Ovary (tissue), 3 donors: Measurements from ENCODE around the gene FUBP3.

Experiments
- POLR2A ChIP-seq: fragments of 450-650 bp; IDR thresholded peaks from one replicate; pipeline ENCODE4 v1.6.1; 2017; ENCODE audit warnings: antibody characterized with exemption, mild to moderate bottlenecking, moderate library complexity
- TF ChIP-seq, protein P1 (sequence below), 3 donors: fragments of 450-650 bp in 2 of 3; fragments of 200-600 bp in 1 of 3; IDR thresholded peaks; one replicate each; pipeline versions ENCODE4 v1.5.1 to v1.8.0; 2016 to 2022; ENCODE audit warnings: antibody characterized with exemption in 3 of 3, mild to moderate bottlenecking in 1 of 3
- donor health status: DM: no; HTN: no; CAD: no.

DNA sequence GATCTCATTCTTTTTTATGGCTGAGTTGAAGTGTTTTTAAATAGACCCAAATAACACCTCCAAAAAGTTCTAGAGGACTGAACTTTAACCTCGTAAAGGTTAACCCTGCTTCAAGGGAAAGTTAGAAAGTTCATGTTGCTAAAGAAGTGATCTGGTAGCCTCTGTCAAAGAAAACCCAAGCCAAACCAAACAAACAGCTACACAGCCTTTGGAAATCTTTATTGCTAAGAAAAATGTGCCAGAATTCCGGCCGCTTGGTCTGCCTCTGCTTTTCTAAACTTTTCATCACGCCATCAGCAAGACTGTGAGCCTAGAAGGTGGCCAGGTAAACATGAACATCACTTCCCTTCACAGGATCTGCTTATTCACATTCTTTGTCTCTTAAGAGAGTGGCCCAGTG is 17.9 kb downstream of the FUBP3 start:
- TF ChIP-seq, protein P1, sequence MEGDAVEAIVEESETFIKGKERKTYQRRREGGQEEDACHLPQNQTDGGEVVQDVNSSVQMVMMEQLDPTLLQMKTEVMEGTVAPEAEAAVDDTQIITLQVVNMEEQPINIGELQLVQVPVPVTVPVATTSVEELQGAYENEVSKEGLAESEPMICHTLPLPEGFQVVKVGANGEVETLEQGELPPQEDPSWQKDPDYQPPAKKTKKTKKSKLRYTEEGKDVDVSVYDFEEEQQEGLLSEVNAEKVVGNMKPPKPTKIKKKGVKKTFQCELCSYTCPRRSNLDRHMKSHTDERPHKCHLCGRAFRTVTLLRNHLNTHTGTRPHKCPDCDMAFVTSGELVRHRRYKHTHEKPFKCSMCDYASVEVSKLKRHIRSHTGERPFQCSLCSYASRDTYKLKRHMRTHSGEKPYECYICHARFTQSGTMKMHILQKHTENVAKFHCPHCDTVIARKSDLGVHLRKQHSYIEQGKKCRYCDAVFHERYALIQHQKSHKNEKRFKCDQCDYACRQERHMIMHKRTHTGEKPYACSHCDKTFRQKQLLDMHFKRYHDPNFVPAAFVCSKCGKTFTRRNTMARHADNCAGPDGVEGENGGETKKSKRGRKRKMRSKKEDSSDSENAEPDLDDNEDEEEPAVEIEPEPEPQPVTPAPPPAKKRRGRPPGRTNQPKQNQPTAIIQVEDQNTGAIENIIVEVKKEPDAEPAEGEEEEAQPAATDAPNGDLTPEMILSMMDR (IDR thresholded peaks at IDR 0.05), result no peak
- TF ChIP-seq POLR2A, result no peak
